ENCODE data around the gene LCN10. TPM values are rescaled to one million over a fixed set of nuclear protein-coding genes. Genes with fewer than 3 reads are reported as not detected.

Gene LCN10
- total and polyA plus RNA-seq, 10 of the 15 experiments (the other 5 are each of a cell fraction or from before 2014, with no cell fraction given): 0.06 to 1.3 (median 0.21) TPM; not detected in 1

DNA sequence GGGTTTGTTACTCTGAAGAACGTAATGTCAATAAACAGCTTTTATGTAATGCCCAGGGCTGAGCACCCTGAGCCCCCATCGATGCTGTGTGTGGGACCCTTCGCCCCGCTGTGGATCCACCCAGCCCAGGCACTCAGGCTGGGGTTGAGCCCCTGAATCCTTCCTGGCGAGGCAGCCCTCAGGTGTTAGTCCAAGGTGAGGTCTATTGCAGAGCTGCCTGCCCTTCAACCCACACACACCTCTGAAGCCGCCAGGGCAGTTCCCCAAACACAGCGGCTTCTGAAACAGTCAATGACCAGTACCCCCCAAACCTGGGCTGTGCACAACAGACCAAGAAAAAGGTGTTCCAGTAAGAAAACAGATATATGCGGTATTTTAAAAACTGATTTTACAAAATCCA is 18.8 kb downstream of the LCN10 start (continued):
- TF ChIP-seq, protein P1, sequence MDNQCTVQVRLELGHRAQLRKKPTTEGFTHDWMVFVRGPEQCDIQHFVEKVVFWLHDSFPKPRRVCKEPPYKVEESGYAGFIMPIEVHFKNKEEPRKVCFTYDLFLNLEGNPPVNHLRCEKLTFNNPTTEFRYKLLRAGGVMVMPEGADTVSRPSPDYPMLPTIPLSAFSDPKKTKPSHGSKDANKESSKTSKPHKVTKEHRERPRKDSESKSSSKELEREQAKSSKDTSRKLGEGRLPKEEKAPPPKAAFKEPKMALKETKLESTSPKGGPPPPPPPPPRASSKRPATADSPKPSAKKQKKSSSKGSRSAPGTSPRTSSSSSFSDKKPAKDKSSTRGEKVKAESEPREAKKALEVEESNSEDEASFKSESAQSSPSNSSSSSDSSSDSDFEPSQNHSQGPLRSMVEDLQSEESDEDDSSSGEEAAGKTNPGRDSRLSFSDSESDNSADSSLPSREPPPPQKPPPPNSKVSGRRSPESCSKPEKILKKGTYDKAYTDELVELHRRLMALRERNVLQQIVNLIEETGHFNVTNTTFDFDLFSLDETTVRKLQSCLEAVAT (IDR thresholded peaks at IDR 0.05): no peak
- TF ChIP-seq DPF2 (IDR thresholded peaks at IDR 0.05) (no peak), SMAD1 (IDR thresholded peaks at IDR 0.05; ENCODE audit: low read depth, partially characterized antibody) (no peak), NR2F1 (conservative IDR thresholded peaks at IDR 0.05) (no peak), IRF4 (IDR thresholded peaks at IDR 0.05; ENCODE audit: low read depth, low read length) (no peak), GATAD2B (conservative IDR thresholded peaks at IDR 0.05; ENCODE audit: low read depth) (no peak), SMAD5 (IDR thresholded peaks at IDR 0.05; ENCODE audit: low read depth) (no peak), BHLHE40 (IDR thresholded peaks at IDR 0.05; ENCODE audit: borderline replicate concordance in 1 of 2, low read depth in 2 of 2, low read length in 1 of 2) (no peak)
- TF ChIP-seq, protein P2, sequence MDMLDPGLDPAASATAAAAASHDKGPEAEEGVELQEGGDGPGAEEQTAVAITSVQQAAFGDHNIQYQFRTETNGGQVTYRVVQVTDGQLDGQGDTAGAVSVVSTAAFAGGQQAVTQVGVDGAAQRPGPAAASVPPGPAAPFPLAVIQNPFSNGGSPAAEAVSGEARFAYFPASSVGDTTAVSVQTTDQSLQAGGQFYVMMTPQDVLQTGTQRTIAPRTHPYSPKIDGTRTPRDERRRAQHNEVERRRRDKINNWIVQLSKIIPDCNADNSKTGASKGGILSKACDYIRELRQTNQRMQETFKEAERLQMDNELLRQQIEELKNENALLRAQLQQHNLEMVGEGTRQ (IDR thresholded peaks at IDR 0.05; ENCODE audit: borderline replicate concordance, low read depth, low read length): no peak
- TF ChIP-seq, protein P3, sequence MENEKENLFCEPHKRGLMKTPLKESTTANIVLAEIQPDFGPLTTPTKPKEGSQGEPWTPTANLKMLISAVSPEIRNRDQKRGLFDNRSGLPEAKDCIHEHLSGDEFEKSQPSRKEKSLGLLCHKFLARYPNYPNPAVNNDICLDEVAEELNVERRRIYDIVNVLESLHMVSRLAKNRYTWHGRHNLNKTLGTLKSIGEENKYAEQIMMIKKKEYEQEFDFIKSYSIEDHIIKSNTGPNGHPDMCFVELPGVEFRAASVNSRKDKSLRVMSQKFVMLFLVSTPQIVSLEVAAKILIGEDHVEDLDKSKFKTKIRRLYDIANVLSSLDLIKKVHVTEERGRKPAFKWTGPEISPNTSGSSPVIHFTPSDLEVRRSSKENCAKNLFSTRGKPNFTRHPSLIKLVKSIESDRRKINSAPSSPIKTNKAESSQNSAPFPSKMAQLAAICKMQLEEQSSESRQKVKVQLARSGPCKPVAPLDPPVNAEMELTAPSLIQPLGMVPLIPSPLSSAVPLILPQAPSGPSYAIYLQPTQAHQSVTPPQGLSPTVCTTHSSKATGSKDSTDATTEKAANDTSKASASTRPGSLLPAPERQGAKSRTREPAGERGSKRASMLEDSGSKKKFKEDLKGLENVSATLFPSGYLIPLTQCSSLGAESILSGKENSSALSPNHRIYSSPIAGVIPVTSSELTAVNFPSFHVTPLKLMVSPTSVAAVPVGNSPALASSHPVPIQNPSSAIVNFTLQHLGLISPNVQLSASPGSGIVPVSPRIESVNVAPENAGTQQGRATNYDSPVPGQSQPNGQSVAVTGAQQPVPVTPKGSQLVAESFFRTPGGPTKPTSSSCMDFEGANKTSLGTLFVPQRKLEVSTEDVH (IDR thresholded peaks at IDR 0.05; ENCODE audit: low read depth, partially characterized antibody): no peak

Data from GM12878 (cell line).